Muscle layer of colon (tissue), 2 donors: ENCODE data around the gene ZNF248.
"Not testable (repeated sequence)": the region's sequence is repeated elsewhere in the genome, so short reads cannot be mapped to it uniquely, and the experiment has no call there.

Source experiments
- H3K27ac ChIP-seq: one replicate; pipeline ENCODE4 v1.7.0; 2013; ENCODE audit warnings: low read depth, mild to moderate bottlenecking, low read length, moderate library complexity
- H3K27me3 ChIP-seq, 2 donors: one replicate each; pipeline ENCODE4 v1.7.0; 2013; ENCODE audit warnings: low read length in 2 of 2, mild to moderate bottlenecking in 2 of 2; ENCODE audit not compliant: insufficient read depth in 2 of 2, control insufficient read depth in 1 of 2
- H3K36me3 ChIP-seq: one replicate; pipeline ENCODE4 v1.7.0; 2013; ENCODE audit warnings: mild to moderate bottlenecking, low read length; ENCODE audit not compliant: insufficient read depth
- H3K4me1 ChIP-seq: one replicate; pipeline ENCODE4 v1.7.0; 2013; ENCODE audit warnings: mild to moderate bottlenecking, low read length; ENCODE audit not compliant: insufficient read depth
- H3K4me3 ChIP-seq, 2 donors: one replicate each; pipeline ENCODE4 v1.7.0; 2013; ENCODE audit warnings: low read length in 2 of 2, low read depth in 1 of 2, mild to moderate bottlenecking in 1 of 2, moderate library complexity in 1 of 2
- H3K9ac ChIP-seq: one replicate; pipeline ENCODE4 v1.7.0; 2013; ENCODE audit warnings: low read length
- H3K9me3 ChIP-seq: one replicate; pipeline ENCODE4 v1.7.0; 2013; ENCODE audit warnings: mild to moderate bottlenecking, low read length
- donor health status: abdominal sarcoma.
- donor health status: Adenocarcinoma of cecum.

Gene ZNF248

GRCh38 chr10:37865264-37865663 is 7.9 kb upstream of the ZNF248 start:
- Histone ChIP-seq H3K36me3 (no peaks in the 10 kb centered on the region), H3K4me3 (no peak overlapping the region), H3K27ac (no peak overlapping the region), H3K9ac (no peak overlapping the region), H3K4me1 (peaks cover 22% of the 10 kb centered on the region), H3K27me3 (no peaks in the 10 kb centered on the region), H3K9me3 (no peaks in the 10 kb centered on the region)

- no peak overlapping the region for H3K4me3 ChIP-seq
- H3K36me3 ChIP-seq, result no peaks in the 10 kb centered on the region
- H3K27ac ChIP-seq, result peak overlapping the region; percentile 22
- no peaks in the 10 kb centered on the region for H3K9me3 ChIP-seq
- peaks cover 31% of the 10 kb centered on the region for H3K4me1 ChIP-seq
- H3K9ac ChIP-seq, result no peak overlapping the region
- H3K27me3 ChIP-seq, result no peaks in the 10 kb centered on the region
These were observed 3.2 kb upstream of the ZNF248 start for GRCh38 chr10:37860494-37861190.

GRCh38 chr10:37859270-37859669 is 1.9 kb upstream of the ZNF248 start:
- peaks cover 41% of the 10 kb centered on the region for H3K4me1 ChIP-seq
- H3K27ac ChIP-seq, result peak overlapping the region; percentile 19
- not testable (repeated sequence) for H3K27me3 ChIP-seq, H3K9ac ChIP-seq, H3K36me3 ChIP-seq, H3K4me3 ChIP-seq, H3K9me3 ChIP-seq

GRCh38 chr10:37856881-37857286 is 526 bp downstream of the ZNF248 start:
- H3K4me1 ChIP-seq, result peaks cover 48% of the 10 kb centered on the region
- H3K9ac ChIP-seq, result peak overlapping the region; percentile 95
- H3K4me3 ChIP-seq, result peak overlapping the region; percentile 85 to 95
- peak overlapping the region; percentile 98 for H3K27ac ChIP-seq
- no peaks in the 10 kb centered on the region for H3K9me3 ChIP-seq
- H3K27me3 ChIP-seq, result no peaks in the 10 kb centered on the region
- no peaks in the 10 kb centered on the region for H3K36me3 ChIP-seq

- no peaks in the 10 kb centered on the region for H3K36me3 ChIP-seq
- peaks cover 39% of the 10 kb centered on the region for H3K4me1 ChIP-seq
- H3K27me3 ChIP-seq, result no peaks in the 10 kb centered on the region
- H3K9ac ChIP-seq, result no peak overlapping the region
- H3K4me3 ChIP-seq, result peak overlapping the region in 1 of 2 donors; percentile 85
- no peak overlapping the region for H3K27ac ChIP-seq
- no peaks in the 10 kb centered on the region for H3K9me3 ChIP-seq
These were observed 1.8 kb downstream of the ZNF248 start for GRCh38 chr10:37855636-37856035.

GRCh38 chr10:37854626-37855025 is 2.8 kb downstream of the ZNF248 start:
- Histone ChIP-seq H3K27ac (no peak overlapping the region), H3K27me3 (no peaks in the 10 kb centered on the region), H3K9ac (no peak overlapping the region), H3K4me1 (peaks cover 36% of the 10 kb centered on the region), H3K4me3 (peak overlapping the region in 1 of 2 donors; percentile 7), H3K9me3 (no peaks in the 10 kb centered on the region), H3K36me3 (no peaks in the 10 kb centered on the region)

- no peak overlapping the region for H3K27ac ChIP-seq
- H3K36me3 ChIP-seq, result peaks cover 19% of the 10 kb centered on the region
- no peaks in the 10 kb centered on the region for H3K27me3 ChIP-seq
- no peaks in the 10 kb centered on the region for H3K4me1 ChIP-seq
- H3K4me3 ChIP-seq, result no peak overlapping the region
- H3K9ac ChIP-seq, result no peak overlapping the region
- H3K9me3 ChIP-seq, result peaks cover 3% of the 10 kb centered on the region
These were observed 12.8 kb downstream of the ZNF248 start for GRCh38 chr10:37844644-37845043.

- Histone ChIP-seq H3K36me3 (peaks cover 51% of the 10 kb centered on the region), H3K4me1 (no peaks in the 10 kb centered on the region), H3K4me3 (no peak overlapping the region), H3K9ac (no peak overlapping the region), H3K9me3 (no peaks in the 10 kb centered on the region), H3K27me3 (no peaks in the 10 kb centered on the region), H3K27ac (no peak overlapping the region)
These were observed 18.2 kb downstream of the ZNF248 start for GRCh38 chr10:37839243-37839642.

- Histone ChIP-seq H3K4me1 (no peaks in the 10 kb centered on the region), H3K27me3 (no peaks in the 10 kb centered on the region), H3K9ac (no peak overlapping the region), H3K9me3 (peaks cover 48% of the 10 kb centered on the region), H3K4me3 (peak overlapping the region in 1 of 2 donors; percentile 51), H3K27ac (no peak overlapping the region), H3K36me3 (peaks cover 82% of the 10 kb centered on the region)
These were observed 25.7 kb downstream of the ZNF248 start for GRCh38 chr10:37831495-37832333.

GRCh38 chr10:37826806-37827205 is 30.6 kb downstream of the ZNF248 start:
- H3K27me3 ChIP-seq, result no peaks in the 10 kb centered on the region
- no peak overlapping the region for H3K27ac ChIP-seq
- peaks cover 36% of the 10 kb centered on the region for H3K36me3 ChIP-seq
- no peaks in the 10 kb centered on the region for H3K4me1 ChIP-seq
- no peak overlapping the region for H3K4me3 ChIP-seq
- H3K9me3 ChIP-seq, result peaks cover 40% of the 10 kb centered on the region
- H3K9ac ChIP-seq, result no peak overlapping the region

GRCh38 chr10:37821237-37821636 is 36.2 kb downstream of the ZNF248 start:
- H3K27me3 ChIP-seq, result no peaks in the 10 kb centered on the region
- H3K9ac ChIP-seq, result no peak overlapping the region
- no peak overlapping the region for H3K4me3 ChIP-seq
- H3K4me1 ChIP-seq, result no peaks in the 10 kb centered on the region
- H3K27ac ChIP-seq, result no peak overlapping the region
- peaks cover 25% of the 10 kb centered on the region for H3K9me3 ChIP-seq
- no peaks in the 10 kb centered on the region for H3K36me3 ChIP-seq
